Naive thymus-derived CD4-positive, alpha-beta T cell (primary cell): Measurements from ENCODE around the gene DOCK8. TPM values are rescaled to one million over a fixed set of nuclear protein-coding genes. Genes with fewer than 3 reads are reported as not detected.

Experiments
- ATAC-seq: fragments of 150-1000 bp; cut with Tn5 transposase; 2 replicates; pipeline ENCODE4 v1.10.0; 2021; ENCODE audit warnings: mild to moderate bottlenecking, moderate library complexity
- CTCF ChIA-PET: fragments of 350-600 bp; sonication (Branson Sonifier 250); formaldehyde crosslinking; loops from one replicate; lab custom pipeline; 2021; ENCODE audit warnings: antibody characterized with exemption; lab: Charles Lee
- POLR2A ChIA-PET: fragments of 350-600 bp; sonication (Branson Sonifier 250); formaldehyde crosslinking; loops from one replicate; lab custom pipeline; 2021; ENCODE audit warnings: antibody characterized with exemption, inconsistent platforms; lab: Charles Lee
- DNase-seq, 9 donors: peaks; one replicate each; pipeline versions ENCODE4 v3.0.0 to v3.0.0-alpha.2; 2020 to 2022; ENCODE audit warnings: mixed read lengths in 1 of 9
- H3K27ac ChIP-seq: one replicate; pipeline ENCODE4 v1.7.0; 2013; ENCODE audit warnings: mild to moderate bottlenecking, low read depth, low read length, moderate library complexity
- H3K27me3 ChIP-seq, 2 donors: one replicate each; pipeline ENCODE4 v1.7.0; 2013; ENCODE audit warnings: low read length in 2 of 2, mild to moderate bottlenecking in 2 of 2, moderate library complexity in 2 of 2; ENCODE audit not compliant: control insufficient read depth in 2 of 2, insufficient read depth in 2 of 2
- H3K36me3 ChIP-seq, 3 experiments: 1 replicate in 2 of 3; 2 replicates in 1 of 3; pipeline ENCODE4 v1.7.0; 2013; ENCODE audit warnings: low read length in 3 of 3, mild to moderate bottlenecking in 3 of 3, moderate library complexity in 1 of 3; ENCODE audit not compliant: insufficient read depth in 3 of 3, control insufficient read depth in 2 of 3
- H3K4me1 ChIP-seq, 2 donors: one replicate each; pipeline ENCODE4 v1.7.0; 2013; ENCODE audit warnings: low read length in 2 of 2, mild to moderate bottlenecking in 2 of 2, moderate library complexity in 1 of 2; ENCODE audit not compliant: control insufficient read depth in 2 of 2, insufficient read depth in 2 of 2
- H3K4me3 ChIP-seq: 2 replicates; pipeline ENCODE4 v1.7.0; 2013; ENCODE audit warnings: mild to moderate bottlenecking, low read length
- H3K9me3 ChIP-seq, 3 experiments: 1 replicate in 2 of 3; 2 replicates in 1 of 3; pipeline ENCODE4 v1.7.0; 2013; ENCODE audit warnings: low read length in 3 of 3; ENCODE audit not compliant: control insufficient read depth in 2 of 3
- H3K27ac Mint-ChIP-seq, 9 donors: one replicate each; pipeline ENCODE4 v1.8.0; 2020 to 2022; ENCODE audit warnings: mixed read lengths in 9 of 9, mild to moderate bottlenecking in 8 of 9, moderate library complexity in 5 of 9, inconsistent platforms in 2 of 9
- H3K27me3 Mint-ChIP-seq, 5 donors: one replicate each; pipeline ENCODE4 v1.8.0; 2021 to 2022; ENCODE audit warnings: mixed read lengths in 5 of 5, mild to moderate bottlenecking in 1 of 5
- H3K36me3 Mint-ChIP-seq, 5 donors: one replicate each; pipeline ENCODE4 v1.8.0; 2020 to 2022; ENCODE audit warnings: mixed read lengths in 5 of 5, mild to moderate bottlenecking in 3 of 5, inconsistent platforms in 1 of 5
- H3K4me1 Mint-ChIP-seq, 7 donors: one replicate each; pipeline ENCODE4 v1.8.0; 2020 to 2022; ENCODE audit warnings: mixed read lengths in 7 of 7, mild to moderate bottlenecking in 3 of 7, inconsistent platforms in 1 of 7
- H3K4me3 Mint-ChIP-seq, 10 donors: one replicate each; pipeline ENCODE4 v1.8.0; 2020 to 2022; ENCODE audit warnings: mild to moderate bottlenecking in 10 of 10, mixed read lengths in 10 of 10, moderate library complexity in 6 of 10, inconsistent platforms in 2 of 10
- H3K9me3 Mint-ChIP-seq, 11 donors: one replicate each; pipeline ENCODE4 v1.8.0; 2020 to 2022; ENCODE audit warnings: mixed read lengths in 11 of 11, mild to moderate bottlenecking in 4 of 11, inconsistent platforms in 1 of 11, moderate library complexity in 1 of 11
- intact Hi-C, 2 donors: fragments of 100-400 bp; cut with micrococcal nuclease; formaldehyde crosslinking; loops; one replicate each; pipeline ENCODE4 v1.15.1; 2023
- polyA plus RNA-seq, 2 donors: library from polyadenylated mRNA; unstranded; fragments of 300-500 nt; fragmentation: Illumina TruSeq; gene quantifications; one replicate each; pipeline ENCODE4 v1.2.3, GENCODE V29; 2021
- total RNA-seq, 6 experiments: library from RNA in 5 of 6; stranded (reverse) in 5 of 6; gene quantifications; 1 replicate in 5 of 6; 2 replicates in 1 of 6; pipeline ENCODE4 v1.2.3 and lab custom pipeline; 2021 to 2026

Gene DOCK8
- total and polyA plus RNA-seq, 7 experiments from 2014 or later, result 47.7 to 294 (median 225) TPM

DNA sequence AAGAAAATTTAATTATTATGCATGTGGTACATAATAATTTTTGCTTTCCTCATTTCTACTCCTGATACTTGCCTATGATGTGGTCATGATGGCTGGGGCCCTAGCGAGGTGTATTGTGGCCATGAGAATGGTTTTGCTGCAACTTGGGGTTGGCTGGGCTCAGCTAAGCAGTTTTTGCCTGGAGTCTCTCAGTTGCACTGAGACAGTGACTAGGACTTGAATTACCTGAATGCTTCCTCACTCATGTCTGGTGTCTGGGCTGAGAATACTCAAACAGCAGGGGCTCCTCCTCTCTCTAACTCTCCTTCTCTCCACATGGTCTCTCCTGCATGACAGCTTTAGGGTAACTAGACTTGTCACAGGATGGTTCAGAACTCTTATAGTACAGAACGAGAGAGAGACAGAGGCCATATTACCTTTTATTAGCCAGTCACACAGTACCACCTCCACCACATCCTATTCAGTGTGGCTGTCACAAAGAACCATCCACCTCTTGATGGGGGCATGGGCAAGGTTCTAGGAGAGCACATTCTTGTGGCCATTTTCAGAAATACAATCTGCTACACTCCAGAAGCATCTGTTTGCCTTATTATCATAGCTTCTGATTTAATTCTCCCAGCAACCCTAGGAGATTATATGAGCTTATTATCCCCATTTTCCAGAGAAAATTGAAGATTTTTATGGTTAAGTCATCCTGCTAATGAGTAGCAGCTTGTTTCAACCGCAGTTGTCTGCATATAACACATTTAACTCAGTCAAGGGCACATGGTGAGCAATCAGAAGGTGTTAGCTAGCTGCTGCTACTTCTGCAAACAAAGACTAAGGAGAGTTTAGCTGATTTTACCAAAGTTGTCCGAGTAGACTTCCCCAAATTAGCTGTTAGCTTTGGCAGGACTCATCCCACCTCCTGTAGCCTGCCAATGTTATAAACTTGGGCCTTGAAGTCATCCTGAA lies 245.1 kb downstream of the DOCK8 start:
- DNase-seq, result no peak
- no peaks in the 10 kb centered on the region for H3K9me3 Mint-ChIP-seq
- Histone ChIP-seq H3K27ac (peak overlapping the region; percentile 20), H3K9me3 (no peaks in the 10 kb centered on the region), H3K27me3 (no peaks in the 10 kb centered on the region), H3K4me1 (no peaks in the 10 kb centered on the region), H3K4me3 (no peak overlapping the region), H3K36me3 (peaks cover 9 to 78% (median 12%) of the 10 kb centered on the region in 3 experiments)
- peaks cover 5 to 52% (median 36%) of the 10 kb centered on the region in 5 donors for H3K36me3 Mint-ChIP-seq
- intact Hi-C loops, result loop anchor here in 1 of 2 donors (2.0 kb wide), 1 partner anchor 13 kb away; no protein-coding TSS in a partner anchor
- ATAC-seq, result peak; percentile 70
- no peaks in the 10 kb centered on the region for H3K27me3 Mint-ChIP-seq
- ChIA-PET POLR2A (interaction anchor here (1.2 to 1.7 kb wide), 2 partner anchors 9 to 12 kb away, joined by 3 to 4 read pairs; no protein-coding TSS in a partner anchor), CTCF (no interaction called here)
- peak overlapping the region; percentile 1 to 83 (median 52) for H3K27ac Mint-ChIP-seq
- H3K4me3 Mint-ChIP-seq, result peak overlapping the region in 1 of 10 donors; percentile 66
- peaks cover 0 to 39% (median 13%) of the 10 kb centered on the region in 7 donors for H3K4me1 Mint-ChIP-seq

DNA sequence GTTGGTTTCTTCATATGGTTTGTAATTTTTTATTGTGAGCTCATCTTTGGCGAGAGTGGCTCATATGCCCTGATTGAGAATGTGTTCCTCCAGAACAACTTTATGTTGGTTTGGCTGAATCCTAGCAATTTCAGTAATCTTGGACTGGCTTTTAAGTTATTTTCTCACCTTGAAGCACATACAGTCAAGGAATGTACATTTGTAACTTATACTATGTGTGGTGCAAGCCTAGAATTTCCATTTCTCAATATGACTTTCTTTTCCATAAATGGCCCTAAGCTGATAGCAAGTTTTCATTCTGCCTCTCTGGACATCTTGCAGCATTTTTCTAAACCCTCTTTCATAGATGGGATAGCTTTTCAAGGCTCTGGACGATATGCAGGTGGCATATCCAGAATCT lies 247.5 kb downstream of the DOCK8 start:
- Histone ChIP-seq H3K27me3 (no peaks in the 10 kb centered on the region), H3K4me1 (no peaks in the 10 kb centered on the region), H3K9me3 (no peaks in the 10 kb centered on the region), H3K4me3 (no peak overlapping the region), H3K36me3 (peaks cover 8 to 66% (median 16%) of the 10 kb centered on the region in 3 experiments), H3K27ac (no peak overlapping the region)
- H3K36me3 Mint-ChIP-seq, result peaks cover 9 to 51% (median 40%) of the 10 kb centered on the region in 5 donors
- no peak for DNase-seq
- POLR2A ChIA-PET, result interaction anchor here (0.7 kb wide), 1 partner anchor 17 kb away, joined by 3 read pairs; no protein-coding TSS in a partner anchor
- no peaks in the 10 kb centered on the region for H3K27me3 Mint-ChIP-seq
- peak overlapping the region in 5 of 9 donors; percentile 36 to 78 (median 64) for H3K27ac Mint-ChIP-seq
- no peaks in the 10 kb centered on the region for H3K9me3 Mint-ChIP-seq
- no peak for ATAC-seq
- H3K4me3 Mint-ChIP-seq, result no peak overlapping the region
- intact Hi-C loops, result no loop called here
- peaks cover 0 to 37% (median 13%) of the 10 kb centered on the region in 7 donors for H3K4me1 Mint-ChIP-seq
- CTCF ChIA-PET, result no interaction called here

DNA sequence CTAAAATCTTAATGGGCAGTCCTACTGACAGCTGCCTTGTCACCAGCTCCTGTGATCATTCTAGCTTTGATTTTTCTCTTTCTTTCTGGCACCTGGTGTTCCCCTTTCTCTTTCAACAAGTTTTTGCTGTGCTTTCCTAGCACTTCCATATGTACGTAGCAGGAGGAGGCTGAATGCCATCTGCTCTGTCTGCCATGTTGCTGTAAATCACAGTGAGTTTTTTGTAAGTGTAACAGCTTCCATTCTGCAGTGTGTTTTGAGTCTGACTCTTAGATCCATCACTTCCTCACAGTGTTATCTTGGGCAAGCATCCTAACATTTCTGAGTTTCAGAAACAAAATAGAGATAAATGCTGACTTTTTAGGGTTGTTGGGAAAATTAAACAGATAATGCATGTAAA lies 247.9 kb downstream of the DOCK8 start:
- no peaks in the 10 kb centered on the region for H3K4me1 ChIP-seq
- no peaks in the 10 kb centered on the region for H3K27me3 ChIP-seq
- H3K27ac ChIP-seq, result peak overlapping the region; percentile 47
- Mint-ChIP-seq H3K4me1 (peaks cover 0 to 33% (median 13%) of the 10 kb centered on the region in 7 donors), H3K9me3 (no peaks in the 10 kb centered on the region), H3K27me3 (no peaks in the 10 kb centered on the region), H3K27ac (peak overlapping the region in 6 of 9 donors; percentile 36 to 78 (median 61)), H3K4me3 (no peak overlapping the region), H3K36me3 (peaks cover 9 to 47% (median 35%) of the 10 kb centered on the region in 5 donors)
- H3K9me3 ChIP-seq, result no peaks in the 10 kb centered on the region
- H3K4me3 ChIP-seq, result no peak overlapping the region
- no peak for DNase-seq
- ChIA-PET CTCF (no interaction called here), POLR2A (no interaction called here)
- H3K36me3 ChIP-seq, result peaks cover 8 to 61% (median 12%) of the 10 kb centered on the region in 3 experiments
- intact Hi-C loops, result no loop called here
- ATAC-seq, result no peak

DNA sequence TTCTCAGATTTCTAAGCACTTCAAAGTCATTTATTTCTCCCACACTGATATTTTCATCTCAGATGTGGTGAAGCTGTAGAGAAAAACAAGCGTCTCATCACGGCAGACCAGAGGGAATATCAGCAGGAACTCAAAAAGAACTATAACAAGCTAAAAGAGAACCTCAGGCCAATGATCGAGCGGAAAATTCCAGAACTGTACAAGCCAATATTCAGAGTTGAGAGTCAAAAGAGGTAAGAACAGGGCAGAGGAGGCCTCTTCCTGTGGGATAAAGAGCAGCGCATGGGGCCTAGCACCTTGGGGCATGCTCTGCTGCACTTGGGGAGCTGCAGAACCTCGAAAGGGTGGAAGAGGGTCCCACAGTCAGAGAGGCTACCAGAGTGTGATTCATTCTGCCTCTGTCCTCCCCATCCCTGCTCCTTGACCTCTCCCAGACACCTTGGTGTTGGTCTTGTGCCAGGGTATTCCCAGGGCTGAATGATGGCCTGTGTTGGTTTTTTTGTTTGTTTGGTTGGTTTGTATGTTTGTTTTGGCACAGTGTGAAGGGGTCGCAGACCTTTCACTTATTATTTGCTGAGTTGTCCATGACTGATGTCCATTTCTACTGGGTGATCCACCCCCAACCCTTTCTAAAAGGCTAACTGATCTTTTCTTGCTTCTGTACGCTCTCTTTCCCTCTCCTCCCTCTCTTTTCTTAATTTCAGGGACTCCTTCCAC lies 248.9 kb downstream of the DOCK8 start:
- peaks cover 9 to 41% (median 30%) of the 10 kb centered on the region in 5 donors for H3K36me3 Mint-ChIP-seq
- no peak overlapping the region for H3K4me3 ChIP-seq
- no peak overlapping the region for H3K4me3 Mint-ChIP-seq
- peaks cover 0 to 28% (median 11%) of the 10 kb centered on the region in 7 donors for H3K4me1 Mint-ChIP-seq
- POLR2A ChIA-PET, result interaction anchor here (0.6 kb wide), 1 partner anchor 147 kb away, joined by 5 read pairs; no protein-coding TSS in a partner anchor
- no peak for DNase-seq
- no peaks in the 10 kb centered on the region for H3K9me3 ChIP-seq
- H3K27me3 ChIP-seq, result no peaks in the 10 kb centered on the region
- intact Hi-C loops, result no loop called here
- H3K27ac Mint-ChIP-seq, result peak overlapping the region in 8 of 9 donors; percentile 5 to 69 (median 42)
- no peaks in the 10 kb centered on the region for H3K27me3 Mint-ChIP-seq
- no peaks in the 10 kb centered on the region for H3K4me1 ChIP-seq
- no peak for ATAC-seq
- H3K36me3 ChIP-seq, result peaks cover 8 to 51% (median 11%) of the 10 kb centered on the region in 3 experiments
- H3K9me3 Mint-ChIP-seq, result no peaks in the 10 kb centered on the region
- H3K27ac ChIP-seq, result no peak overlapping the region
- CTCF ChIA-PET, result no interaction called here

DNA sequence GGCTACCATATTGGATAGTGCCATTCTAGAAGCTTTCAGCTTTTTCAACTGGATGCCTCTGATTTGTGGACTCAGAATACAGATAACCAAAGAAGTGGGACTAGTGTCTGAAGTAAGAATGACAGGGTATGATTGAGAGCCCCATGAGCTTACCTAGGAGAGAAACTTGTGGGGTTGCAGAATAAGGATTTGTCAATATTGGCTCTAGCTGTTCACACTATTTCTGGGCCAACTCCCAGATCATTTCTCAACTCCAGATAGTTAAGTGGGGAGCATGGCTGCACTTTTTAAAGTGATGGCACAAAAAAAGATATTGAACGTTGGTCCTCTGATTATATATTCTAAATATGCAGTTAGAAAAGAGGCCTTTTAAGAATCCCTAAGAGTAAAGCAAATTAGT lies 252.1 kb downstream of the DOCK8 start:
- H3K36me3 ChIP-seq, result peaks cover 7 to 38% (median 8%) of the 10 kb centered on the region in 3 experiments
- Mint-ChIP-seq H3K36me3 (peaks cover 9 to 33% (median 28%) of the 10 kb centered on the region in 5 donors), H3K27me3 (no peaks in the 10 kb centered on the region), H3K27ac (peak overlapping the region in 5 of 9 donors; percentile 14 to 71 (median 41)), H3K4me1 (peaks cover 17 to 34% (median 27%) of the 10 kb centered on the region in 7 donors), H3K4me3 (no peak overlapping the region), H3K9me3 (peaks cover 0 to 3% (median 0%) of the 10 kb centered on the region in 11 donors)
- no peak overlapping the region for H3K27ac ChIP-seq
- ChIA-PET CTCF (no interaction called here), POLR2A (no interaction called here)
- peaks cover 0 to 6% of the 10 kb centered on the region in 2 donors for H3K4me1 ChIP-seq
- DNase-seq, result no peak
- no peak overlapping the region for H3K4me3 ChIP-seq
- ATAC-seq, result no peak
- intact Hi-C loops, result no loop called here
- no peaks in the 10 kb centered on the region for H3K9me3 ChIP-seq
- no peaks in the 10 kb centered on the region for H3K27me3 ChIP-seq
